NCI-H146 (cell line): ENCODE measurements around the gene ZDHHC24.
"Not testable (repeated sequence)": the region's sequence is repeated elsewhere in the genome, so short reads cannot be mapped to it uniquely, and the experiment has no call there.

Experiments used
- DNase-seq: peaks from one replicate; lab custom pipeline; 2025; lab: John Stamatoyannopoulos, UW

The ZDHHC24 gene

GRCh38 chr11:66545701-66546367 is at the start of gene ZDHHC24:
Gene ZDHHC24 (minus strand): TSS chr11:66546048. CDS start chr11:66546003, 45 bp downstream.
- peak; percentile 95 for DNase-seq

GRCh38 chr11:66595245-66595904 is 49.5 kb upstream of the ZDHHC24 start:
- DNase-seq, result no peak

DNA sequence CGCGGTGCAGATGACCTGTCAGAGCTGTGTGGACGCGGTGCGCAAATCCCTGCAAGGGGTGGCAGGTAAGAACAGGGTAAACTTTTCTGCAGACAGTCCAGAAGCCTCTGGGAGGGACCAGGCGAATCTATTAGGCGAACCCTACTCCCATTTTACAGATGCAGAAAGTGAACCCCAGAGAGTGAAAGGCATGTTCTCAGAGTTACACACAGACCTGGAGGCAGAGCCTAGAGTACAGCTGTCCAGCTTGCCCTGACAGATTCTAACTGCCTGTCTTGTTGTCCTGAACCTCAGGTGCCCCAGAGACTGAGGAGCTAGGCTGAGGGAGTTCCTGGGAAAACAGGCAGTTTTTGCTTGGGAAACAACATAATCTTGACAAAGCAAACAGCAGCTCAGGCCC is 47.8 kb upstream of the ZDHHC24 start:
- no peak for DNase-seq

DNA sequence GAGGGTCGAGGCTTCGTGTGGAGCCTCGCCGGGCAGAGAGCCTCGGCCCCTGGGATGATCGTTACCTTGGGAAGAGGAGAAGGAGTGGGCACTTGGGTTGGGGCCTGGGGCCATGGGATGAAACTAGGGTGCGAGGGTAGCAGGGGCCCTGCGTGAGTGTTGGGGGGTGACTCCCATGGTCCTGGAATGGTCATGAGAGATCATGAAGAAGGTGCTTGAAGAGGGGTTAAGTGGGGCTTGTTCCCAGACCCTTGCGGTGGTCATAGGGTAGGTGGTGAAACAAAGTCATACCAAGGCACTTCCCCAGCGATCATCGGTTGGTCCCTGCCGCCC is 47.4 kb upstream of the ZDHHC24 start:
- no peak for DNase-seq

GRCh38 chr11:66592457-66593302 is 46.8 kb upstream of the ZDHHC24 start, which contains the start of the genes CCDC87 and CCS:
Gene CCDC87 (minus strand): TSS chr11:66593063. CDS start chr11:66593015, 48 bp downstream.
Gene CCS (plus strand): TSS chr11:66593185. CDS start chr11:66593262, 77 bp downstream.
- peak; percentile 95 for DNase-seq

GRCh38 chr11:66591175-66591574 is 45.3 kb upstream of the ZDHHC24 start:
- DNase-seq, result no peak

DNA sequence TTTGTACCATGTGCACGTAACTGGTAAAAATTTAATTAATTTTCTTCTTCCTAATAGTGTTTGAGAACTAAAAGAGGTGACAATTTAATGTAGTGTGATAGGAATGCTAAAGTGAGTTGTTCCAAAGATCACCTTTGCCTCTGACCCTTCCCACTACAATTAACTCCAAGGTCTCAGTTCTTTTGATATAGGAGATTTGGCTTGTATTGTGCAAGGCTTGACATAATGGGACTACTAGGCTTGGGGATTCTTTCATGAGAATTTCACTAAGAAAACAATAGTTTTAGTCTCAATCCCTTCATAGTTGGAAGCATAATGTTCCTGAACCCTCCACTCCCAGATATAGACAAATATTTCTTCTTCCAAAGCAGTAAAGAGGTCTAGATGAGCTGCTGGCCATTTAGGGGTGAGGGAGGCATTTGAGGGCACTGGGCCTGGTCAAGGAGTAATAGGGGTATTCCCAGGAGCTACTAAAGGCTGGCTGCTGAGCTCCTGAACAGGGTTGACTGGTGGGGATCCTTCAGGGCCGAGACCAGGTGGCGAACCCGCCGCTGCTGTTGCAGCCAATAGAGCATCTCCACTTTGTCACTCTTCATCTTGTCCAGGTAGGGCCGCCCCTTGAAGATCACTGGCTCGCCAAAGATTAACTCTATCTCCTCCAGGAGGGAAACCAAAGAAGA is 44.3 kb upstream of the ZDHHC24 start:
- DNase-seq, result no peak

- not testable (repeated sequence) for DNase-seq
Observed at GRCh38 chr11:66589315-66589714, 43.5 kb upstream of the ZDHHC24 start.

DNA sequence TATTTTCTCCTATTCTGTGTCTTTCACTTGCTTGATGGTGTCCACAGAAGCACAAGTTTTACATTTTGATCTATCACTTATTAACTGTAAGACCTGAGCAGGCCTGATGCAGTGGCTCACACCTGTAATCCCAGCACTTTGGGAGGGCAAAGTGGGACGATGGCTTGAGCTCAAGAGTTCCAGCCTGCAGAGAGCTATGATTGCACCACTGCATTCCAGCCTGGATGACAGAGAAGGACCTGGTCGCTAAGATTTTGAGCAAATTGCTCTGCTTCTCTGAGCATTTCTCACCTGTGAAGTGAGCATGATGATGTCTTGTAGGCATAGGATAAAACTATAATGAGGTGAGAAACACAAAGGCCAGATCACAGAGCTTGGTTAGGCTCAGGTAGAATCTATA is 40.3 kb upstream of the ZDHHC24 start:
- DNase-seq, result no peak

DNA sequence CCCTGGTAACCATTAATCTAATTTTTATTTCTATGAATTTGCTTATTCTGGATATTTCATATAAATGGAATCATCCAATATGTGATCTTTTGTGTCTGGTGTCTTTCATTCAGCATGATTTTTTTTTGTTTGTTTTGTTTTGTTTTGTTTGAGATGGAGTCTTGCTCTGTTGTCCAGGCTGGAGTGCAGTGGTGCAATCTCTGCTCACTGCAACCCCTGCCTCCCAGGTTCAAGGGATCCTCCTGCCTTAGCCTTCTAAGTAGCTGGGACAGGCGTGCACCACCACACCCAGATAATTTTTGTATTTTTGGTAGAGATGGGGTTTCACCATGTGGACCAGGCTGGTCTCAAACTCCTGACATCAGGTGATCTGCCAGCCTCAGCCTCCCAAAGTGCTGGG is 39.6 kb upstream of the ZDHHC24 start:
- DNase-seq, result not testable (repeated sequence)

DNA sequence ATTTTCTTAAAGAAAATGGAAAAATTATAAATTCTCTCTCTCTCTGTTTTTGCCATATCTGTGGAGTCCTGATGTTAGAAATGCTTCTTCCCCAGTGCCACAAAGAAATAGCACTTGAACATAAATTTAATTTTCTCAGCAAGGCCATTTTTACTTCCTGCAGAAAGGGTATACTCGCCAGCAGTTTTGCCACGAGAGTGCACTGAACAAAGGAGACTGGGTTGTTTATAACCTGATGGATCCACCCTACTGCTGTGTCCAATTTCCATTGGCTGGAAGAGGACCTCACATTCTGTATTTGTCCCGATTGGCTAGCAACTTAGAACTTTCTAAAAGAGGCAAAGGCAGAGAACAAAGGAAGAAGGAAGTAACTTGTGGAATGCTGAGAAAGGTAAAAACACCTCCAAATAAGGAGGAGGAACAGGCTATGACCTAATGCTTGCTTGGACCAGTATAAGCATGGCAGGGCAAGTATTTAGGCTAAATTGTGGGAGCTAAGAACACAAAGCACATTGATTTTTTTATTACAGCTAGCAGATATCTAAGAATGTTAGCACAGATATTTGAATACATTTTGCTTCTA is 36.8 kb upstream of the ZDHHC24 start:
- DNase-seq, result not testable (repeated sequence)

- no peak for DNase-seq
Observed at GRCh38 chr11:66581261-66581660, 35.4 kb upstream of the ZDHHC24 start.

DNA sequence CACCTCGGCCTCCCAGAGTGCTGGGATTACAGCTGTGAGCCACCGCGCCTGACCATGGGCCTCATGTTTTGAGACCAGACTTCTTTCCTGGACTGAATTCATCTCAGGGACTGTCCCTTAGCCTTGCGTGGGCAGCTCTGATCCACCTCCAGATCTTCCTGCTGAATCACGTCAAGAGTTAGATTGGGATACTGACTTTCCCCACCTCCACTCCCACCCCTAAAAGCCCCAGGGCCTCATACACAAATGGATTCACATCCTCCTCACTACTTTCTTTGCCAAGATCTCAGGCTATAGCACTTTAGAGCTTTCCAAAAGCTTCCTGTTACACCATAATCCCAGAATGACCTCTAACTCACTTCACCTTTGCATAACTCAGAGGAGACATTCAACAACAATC is 35.0 kb upstream of the ZDHHC24 start:
- DNase-seq, result no peak

DNA sequence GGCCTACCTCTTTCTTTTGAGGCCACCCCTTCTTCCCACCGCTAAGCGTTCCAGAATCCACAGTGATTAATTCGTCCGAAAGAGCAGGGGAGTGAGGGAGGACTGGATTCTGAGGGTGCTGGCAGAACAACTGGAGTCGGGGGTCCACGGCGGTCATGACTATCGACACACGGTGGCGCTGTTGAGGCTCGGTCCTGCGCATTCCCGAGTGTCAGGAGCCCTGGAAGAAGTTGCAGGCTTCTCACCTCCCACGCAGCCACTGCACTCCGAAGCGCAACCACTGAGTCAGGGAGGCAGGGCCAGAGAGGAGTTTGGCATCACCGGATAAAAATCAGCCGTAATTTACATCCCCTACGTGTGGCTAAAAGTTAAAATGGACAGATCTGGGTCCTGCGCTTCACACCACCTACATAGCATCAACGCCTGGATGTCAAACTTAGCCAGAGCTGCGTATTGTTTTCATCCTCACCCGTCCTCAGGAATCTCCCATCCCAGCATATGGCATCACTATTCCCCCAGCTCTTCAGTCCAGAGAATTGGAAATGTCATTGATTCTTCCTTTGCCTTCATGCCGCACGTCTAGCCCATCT is 33.3 kb upstream of the ZDHHC24 start:
- DNase-seq, result peak; percentile 59

- DNase-seq, result no peak
Observed at GRCh38 chr11:66570850-66571180, 25.0 kb upstream of the ZDHHC24 start.

- DNase-seq, result no peak
Observed at GRCh38 chr11:66570079-66570849, 24.4 kb upstream of the ZDHHC24 start.

DNA sequence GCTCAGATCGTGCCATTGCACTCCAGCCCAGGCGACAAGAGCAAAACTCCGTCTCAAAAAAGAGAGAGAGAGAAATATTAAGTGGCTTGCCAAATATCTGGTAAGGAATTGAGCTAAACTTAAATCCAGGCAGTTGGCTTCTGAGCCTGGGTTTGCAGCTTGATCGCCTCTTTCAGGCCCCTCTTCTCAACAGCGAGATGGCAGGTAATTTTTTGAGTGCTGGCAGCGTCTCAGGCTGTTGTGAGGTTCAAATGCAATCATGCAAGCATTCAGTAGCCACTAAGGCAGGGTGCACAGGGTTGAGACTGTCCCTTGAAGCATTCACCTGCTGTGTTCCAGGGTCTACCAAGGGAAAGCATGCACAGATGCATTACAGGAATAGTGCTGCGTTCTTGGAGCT is 23.2 kb upstream of the ZDHHC24 start:
- no peak for DNase-seq

DNA sequence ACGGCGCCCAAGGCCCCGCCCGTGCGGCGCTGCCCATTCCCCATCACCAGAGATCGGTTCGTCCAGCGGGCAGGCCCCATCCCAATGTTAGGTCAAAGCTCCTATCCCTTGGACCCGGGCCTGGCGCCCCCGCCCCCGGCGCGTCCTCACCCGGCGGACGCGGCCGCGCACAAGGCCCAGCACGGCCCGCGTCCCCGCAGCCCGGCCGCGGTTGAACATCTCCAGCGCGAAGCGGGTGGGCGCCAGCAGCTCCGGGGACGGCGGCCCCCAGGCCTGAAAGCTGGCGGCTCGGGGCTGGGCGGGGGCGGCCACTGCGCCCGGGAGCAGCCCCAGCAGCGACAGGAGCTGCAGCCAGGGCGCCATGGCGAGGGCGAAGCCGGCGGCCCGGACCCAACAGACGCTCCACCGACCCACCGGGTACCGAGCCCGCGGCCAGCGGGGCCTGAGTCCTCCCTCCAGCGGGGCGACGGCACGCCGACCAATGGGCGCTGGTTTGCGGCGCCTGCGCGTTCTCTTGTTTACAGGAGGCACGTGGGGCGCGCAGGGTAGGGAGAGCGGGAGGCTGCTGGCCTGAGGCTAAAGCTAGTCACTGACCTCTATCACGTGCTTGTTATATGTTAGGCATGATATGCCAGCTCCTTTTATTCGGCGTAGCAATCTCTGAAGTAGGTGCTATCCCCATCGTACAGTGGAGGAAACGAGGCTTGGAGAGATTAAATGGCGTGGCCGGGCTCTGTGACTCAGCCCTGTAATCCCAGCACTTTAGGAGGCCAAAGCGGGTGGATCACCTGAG is 22.5 kb upstream of the ZDHHC24 start, which contains the start of gene CTSF:
CTSF (minus strand) TSS at position 483 of the 793 bp plus-strand sequence; CDS start at position 363, 120 bp downstream.
- DNase-seq, result peak; percentile 58

- no peak for DNase-seq
Observed at GRCh38 chr11:66567787-66568123, 21.9 kb upstream of the ZDHHC24 start.

DNA sequence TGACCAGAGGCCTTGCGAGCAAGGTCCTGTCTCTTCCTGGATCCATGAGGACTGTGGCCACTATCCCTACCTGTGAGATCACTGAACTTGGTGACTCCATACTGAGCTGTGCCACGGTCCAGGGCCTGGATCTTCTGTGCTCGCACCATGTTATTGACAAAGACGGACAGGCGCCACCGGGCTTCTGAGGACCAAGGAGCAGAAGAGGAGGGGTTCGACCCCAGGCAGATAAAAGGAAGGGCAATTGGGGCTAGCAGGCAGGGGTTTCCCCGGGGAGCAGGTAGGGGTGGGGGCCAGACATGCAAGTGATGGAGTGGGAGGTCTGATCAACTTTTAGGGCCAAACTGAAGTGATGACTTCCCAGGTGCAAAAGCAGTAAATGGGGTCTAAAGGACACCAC is 20.4 kb upstream of the ZDHHC24 start:
- no peak for DNase-seq
